ENCODE results near the gene PYCARD. TPM values are rescaled to one million over a fixed set of nuclear protein-coding genes. Genes with fewer than 3 reads are reported as not detected.
"Not testable (repeated sequence)": the region's sequence is repeated elsewhere in the genome, so short reads cannot be mapped to it uniquely, and the experiment has no call there.

Gene PYCARD
- total RNA-seq, 1 donor from 2014 or later = 88.2 TPM

- no peak for DNase-seq (ENCODE audit: low read depth)
- FAIRE-seq = no peak
- Histone ChIP-seq H3K4me3 (ENCODE audit: low read depth, low read length) (peak overlapping the region; percentile 96), H3K36me3 (ENCODE audit: control insufficient read depth, insufficient read depth, low read length) (peaks cover 17% of the 10 kb centered on the region), H3K27me3 (ENCODE audit: control insufficient read depth, insufficient read depth, low read length) (no peaks in the 10 kb centered on the region)
- no peak for TF ChIP-seq CTCF (IDR thresholded peaks at IDR 0.05; ENCODE audit: insufficient read depth, low read length, severe bottlenecking)
Observed at GRCh38 chr16:31179219-31179746, 23.3 kb downstream of the PYCARD start.

GRCh38 chr16:31177136-31177535, 25.4 kb downstream of the PYCARD start:
- TF ChIP-seq CTCF (IDR thresholded peaks at IDR 0.05; ENCODE audit: insufficient read depth, low read length, severe bottlenecking) = no peak
- no peak for FAIRE-seq
- Histone ChIP-seq H3K27me3 (ENCODE audit: control insufficient read depth, insufficient read depth, low read length) (no peaks in the 10 kb centered on the region), H3K4me3 (ENCODE audit: low read depth, low read length) (no peak overlapping the region), H3K36me3 (ENCODE audit: control insufficient read depth, insufficient read depth, low read length) (no peaks in the 10 kb centered on the region)
- peak; percentile 64 for DNase-seq (ENCODE audit: low read depth)

GRCh38 chr16:31170048-31170447, 32.5 kb downstream of the PYCARD start:
- not testable (repeated sequence) for H3K36me3 ChIP-seq (ENCODE audit: control insufficient read depth, insufficient read depth, low read length); DNase-seq (ENCODE audit: low read depth); FAIRE-seq; H3K4me3 ChIP-seq (ENCODE audit: low read depth, low read length); H3K27me3 ChIP-seq (ENCODE audit: control insufficient read depth, insufficient read depth, low read length)

GRCh38 chr16:31168848-31169247, 33.7 kb downstream of the PYCARD start:
- FAIRE-seq (no peak), DNase-seq (ENCODE audit: low read depth) (no peak)
- Histone ChIP-seq H3K27me3 (ENCODE audit: control insufficient read depth, insufficient read depth, low read length) (no peaks in the 10 kb centered on the region), H3K4me3 (ENCODE audit: low read depth, low read length) (no peak overlapping the region), H3K36me3 (ENCODE audit: control insufficient read depth, insufficient read depth, low read length) (no peaks in the 10 kb centered on the region)
- TF ChIP-seq CTCF (IDR thresholded peaks at IDR 0.05; ENCODE audit: insufficient read depth, low read length, severe bottlenecking) = no peak

GRCh38 chr16:31167315-31167714, 35.2 kb downstream of the PYCARD start:
- Histone ChIP-seq H3K4me3 (ENCODE audit: low read depth, low read length) (no peak overlapping the region), H3K36me3 (ENCODE audit: control insufficient read depth, insufficient read depth, low read length) (no peaks in the 10 kb centered on the region), H3K27me3 (ENCODE audit: control insufficient read depth, insufficient read depth, low read length) (no peaks in the 10 kb centered on the region)
- FAIRE-seq = no peak
- TF ChIP-seq CTCF (IDR thresholded peaks at IDR 0.05; ENCODE audit: insufficient read depth, low read length, severe bottlenecking) = no peak
- no peak for DNase-seq (ENCODE audit: low read depth)

GRCh38 chr16:31157136-31157535, 45.4 kb downstream of the PYCARD start:
- FAIRE-seq = no peak
- TF ChIP-seq CTCF (IDR thresholded peaks at IDR 0.05; ENCODE audit: insufficient read depth, low read length, severe bottlenecking) = no peak
- DNase-seq (ENCODE audit: low read depth) = no peak

More at GRCh38 chr16:31157136-31157535, 45.4 kb downstream of the PYCARD start:
- no peaks in the 10 kb centered on the region for H3K27me3 ChIP-seq (ENCODE audit: control insufficient read depth, insufficient read depth, low read length)
- no peak overlapping the region for H3K4me3 ChIP-seq (ENCODE audit: low read depth, low read length)
- H3K36me3 ChIP-seq (ENCODE audit: control insufficient read depth, insufficient read depth, low read length) = no peaks in the 10 kb centered on the region

Other genes starting within 250 kb of the PYCARD start
- gene SETD1A, start 245.0 kb downstream of the PYCARD start, total RNA-seq = 1.3 TPM in 2 replicates
- 5.1 and 8.2 TPM in 2 replicates for gene HSD3B7, start 217.6 kb downstream of the PYCARD start, total RNA-seq
- gene STX1B, start 192.1 kb downstream of the PYCARD start, total RNA-seq = under 0.01 TPM in 1 of 2 replicates, not detected in the other
- 14.7 and 18.7 TPM in 2 replicates for gene STX4, start 169.2 kb downstream of the PYCARD start, total RNA-seq
- 6.5 and 8.2 TPM in 2 replicates for gene ZNF668, start 128.5 kb downstream of the PYCARD start, total RNA-seq
- 6.3 and 10.0 TPM in 2 replicates for gene ZNF646, start 128.3 kb downstream of the PYCARD start, total RNA-seq
- gene PRSS53, start 113.8 kb downstream of the PYCARD start, total RNA-seq = 0.90 and 1.1 TPM in 2 replicates
- gene VKORC1, start 108.0 kb downstream of the PYCARD start, total RNA-seq = 29.2 and 32.6 TPM in 2 replicates
- 7.4 and 7.9 TPM in 2 replicates for gene BCKDK, start 94.4 kb downstream of the PYCARD start, total RNA-seq
- gene KAT8, start 85.1 kb downstream of the PYCARD start, total RNA-seq = 34.1 and 54.5 TPM in 2 replicates
- gene PRSS8, start 67.0 kb downstream of the PYCARD start, total RNA-seq = 15.0 and 31.0 TPM in 2 replicates
- 0.26 and 1.3 TPM in 2 replicates for gene PRSS36, start 52.7 kb downstream of the PYCARD start, total RNA-seq
- gene FUS, start 22.6 kb downstream of the PYCARD start, total RNA-seq = 24.2 and 25.0 TPM in 2 replicates
- under 0.01 TPM in 1 of 2 replicates, not detected in the other for gene TRIM72, start 11.4 kb upstream of the PYCARD start, total RNA-seq
- not detected in 2 replicates for gene PYDC1, start 14.4 kb upstream of the PYCARD start, total RNA-seq
- 0.13 TPM in 1 of 2 replicates, not detected in the other for gene ITGAM, start 57.2 kb upstream of the PYCARD start, total RNA-seq
- gene ITGAX, start 152.4 kb upstream of the PYCARD start, total RNA-seq = under 0.01 TPM in 1 of 2 replicates, not detected in the other
- not detected in 2 replicates for gene ITGAD, start 190.6 kb upstream of the PYCARD start, total RNA-seq
- gene COX6A2, start 225.6 kb upstream of the PYCARD start, total RNA-seq = not detected in 2 replicates
- gene ZNF843, start 240.0 kb upstream of the PYCARD start, total RNA-seq = under 0.01 and 0.13 TPM in 2 replicates